Activated CD4-positive, alpha-beta T cell treated with anti-CD3 and anti-CD28 coated beads, Interleukin-2, amount 10 ng/mL, durations not matched to agents 24 days and 14 days (primary cell): ENCODE results near the gene WIPI1. TPM values are rescaled to one million over a fixed set of nuclear protein-coding genes. Genes with fewer than 3 reads are reported as not detected.
A peak's percentile ranks its signal among the peaks of the same experiment; 100 is the strongest.

ENCODE experiments used
- DNase-seq: peaks from one replicate; pipeline ENCODE4 v3.0.0; 2022
- H3K27ac Mint-ChIP-seq: one replicate; pipeline ENCODE4 v1.8.0; 2022; ENCODE audit warnings: mild to moderate bottlenecking, mixed read lengths
- H3K27me3 Mint-ChIP-seq: one replicate; pipeline ENCODE4 v1.8.0; 2022; ENCODE audit warnings: mixed read lengths
- H3K36me3 Mint-ChIP-seq: one replicate; pipeline ENCODE4 v1.8.0; 2022; ENCODE audit warnings: low read depth, mild to moderate bottlenecking, mixed read lengths
- H3K4me1 Mint-ChIP-seq: one replicate; pipeline ENCODE4 v1.8.0; 2021; ENCODE audit warnings: mixed read lengths
- H3K4me3 Mint-ChIP-seq: one replicate; pipeline ENCODE4 v1.8.0; 2022; ENCODE audit warnings: mild to moderate bottlenecking, moderate library complexity, mixed read lengths
- H3K9me3 Mint-ChIP-seq: one replicate; pipeline ENCODE4 v1.8.0; 2021; ENCODE audit warnings: mixed read lengths
- intact Hi-C: fragments of 100-400 bp; cut with micrococcal nuclease; formaldehyde crosslinking; loops from one replicate; pipeline ENCODE4 v1.15.1; 2023
- total RNA-seq: library from RNA; stranded (reverse); gene quantifications from 2 replicates; pipeline ENCODE4 v1.2.3, GENCODE V29; 2022

WIPI1 gene
- total RNA-seq, 1 donor from 2014 or later: 9.5 TPM

GRCh38 chr17:68456339-68457167 lies 743 bp downstream of the WIPI1 start:
- Mint-ChIP-seq H3K27me3 (no peaks in the 10 kb centered on the region), H3K27ac (peak overlapping the region; percentile 77), H3K9me3 (no peaks in the 10 kb centered on the region), H3K36me3 (peaks cover 6% of the 10 kb centered on the region), H3K4me1 (peaks cover 51% of the 10 kb centered on the region), H3K4me3 (peak overlapping the region; percentile 92)
- intact Hi-C loops: loop anchor here (2.0 kb wide), 1 partner anchor 422 kb away; the partner anchor contains the start of gene KPNA2
- DNase-seq: peak; percentile 65

DNA sequence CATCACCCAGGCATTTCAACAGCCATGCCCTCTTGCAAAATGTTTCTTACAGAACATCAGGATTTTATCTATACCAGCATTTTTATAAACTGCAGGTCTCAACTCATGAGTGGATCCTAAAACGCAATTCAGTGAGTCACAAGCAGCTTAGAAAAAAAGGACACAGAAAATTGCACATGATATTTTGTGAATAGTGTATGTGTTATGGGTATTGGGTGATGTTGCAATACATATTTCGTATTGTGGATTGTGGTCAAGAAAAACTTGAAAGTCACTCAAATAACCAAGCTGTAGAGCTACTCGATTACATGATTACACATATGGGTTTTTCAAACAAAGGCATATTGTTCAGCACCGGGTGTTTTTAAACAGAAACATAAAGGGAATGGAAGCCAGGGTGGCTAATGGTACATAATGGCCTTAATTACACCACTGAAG lies 1.4 kb downstream of the WIPI1 start:
- no peak for DNase-seq
- H3K4me1 Mint-ChIP-seq: peaks cover 46% of the 10 kb centered on the region

GRCh38 chr17:68453991-68454665 lies 3.2 kb downstream of the WIPI1 start:
- intact Hi-C loops: no loop called here
- peaks cover 33% of the 10 kb centered on the region for H3K4me1 Mint-ChIP-seq
- no peak overlapping the region for H3K4me3 Mint-ChIP-seq
- H3K27me3 Mint-ChIP-seq: no peaks in the 10 kb centered on the region
- no peak for DNase-seq
- H3K9me3 Mint-ChIP-seq: no peaks in the 10 kb centered on the region
- no peak overlapping the region for H3K27ac Mint-ChIP-seq
- peaks cover 16% of the 10 kb centered on the region for H3K36me3 Mint-ChIP-seq

More for the DNA sequence above, 1.4 kb downstream of the WIPI1 start:
- H3K9me3 Mint-ChIP-seq: no peaks in the 10 kb centered on the region
- H3K27me3 Mint-ChIP-seq: no peaks in the 10 kb centered on the region
- H3K27ac Mint-ChIP-seq: peak overlapping the region; percentile 34
- intact Hi-C loops: loop anchor here (2.0 kb wide), 1 partner anchor 421 kb away; the partner anchor contains the start of gene KPNA2
- peaks cover 7% of the 10 kb centered on the region for H3K36me3 Mint-ChIP-seq
- peak overlapping the region; percentile 92 for H3K4me3 Mint-ChIP-seq

GRCh38 chr17:68452724-68453290 lies 4.5 kb downstream of the WIPI1 start:
- Mint-ChIP-seq H3K36me3 (peaks cover 24% of the 10 kb centered on the region), H3K4me1 (peaks cover 25% of the 10 kb centered on the region), H3K27me3 (no peaks in the 10 kb centered on the region), H3K4me3 (no peak overlapping the region), H3K9me3 (no peaks in the 10 kb centered on the region), H3K27ac (no peak overlapping the region)
- DNase-seq: no peak
- intact Hi-C loops: no loop called here

DNA sequence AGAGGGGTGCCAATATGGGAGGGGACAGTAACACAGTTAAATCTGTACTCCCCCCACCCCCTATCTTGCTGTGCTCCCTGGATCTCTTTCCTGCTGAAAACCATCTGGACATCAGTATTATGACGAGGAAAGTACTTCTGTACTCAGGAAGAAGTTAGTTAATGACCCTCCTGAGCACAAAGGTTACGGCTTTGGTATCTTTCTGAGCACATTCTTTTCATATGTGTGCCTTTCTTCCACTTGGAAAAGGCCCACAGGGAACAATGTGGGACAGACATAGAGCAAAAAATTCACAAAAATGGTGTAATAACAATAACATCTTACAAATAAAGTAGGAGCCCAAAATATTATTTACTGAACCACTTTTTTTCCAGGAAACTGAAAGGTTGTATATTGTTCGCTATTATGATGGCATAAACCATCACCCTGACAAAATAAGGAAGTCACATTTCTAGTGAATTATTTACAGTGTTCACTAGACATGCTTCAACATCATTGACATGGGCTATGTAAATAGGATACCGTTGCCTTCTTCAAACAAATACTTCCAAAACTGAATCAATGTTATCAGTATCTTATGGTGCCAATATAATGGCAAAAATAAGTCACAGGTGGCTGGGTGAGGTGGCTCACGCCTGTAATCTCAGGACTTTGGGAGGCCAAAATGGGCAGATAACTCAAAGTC lies 5.5 kb downstream of the WIPI1 start:
- no peak overlapping the region for H3K27ac Mint-ChIP-seq
- peaks cover 24% of the 10 kb centered on the region for H3K4me1 Mint-ChIP-seq
- no peaks in the 10 kb centered on the region for H3K27me3 Mint-ChIP-seq
- no peaks in the 10 kb centered on the region for H3K9me3 Mint-ChIP-seq
- intact Hi-C loops: no loop called here
- no peak for DNase-seq
- peaks cover 24% of the 10 kb centered on the region for H3K36me3 Mint-ChIP-seq
- H3K4me3 Mint-ChIP-seq: no peak overlapping the region

DNA sequence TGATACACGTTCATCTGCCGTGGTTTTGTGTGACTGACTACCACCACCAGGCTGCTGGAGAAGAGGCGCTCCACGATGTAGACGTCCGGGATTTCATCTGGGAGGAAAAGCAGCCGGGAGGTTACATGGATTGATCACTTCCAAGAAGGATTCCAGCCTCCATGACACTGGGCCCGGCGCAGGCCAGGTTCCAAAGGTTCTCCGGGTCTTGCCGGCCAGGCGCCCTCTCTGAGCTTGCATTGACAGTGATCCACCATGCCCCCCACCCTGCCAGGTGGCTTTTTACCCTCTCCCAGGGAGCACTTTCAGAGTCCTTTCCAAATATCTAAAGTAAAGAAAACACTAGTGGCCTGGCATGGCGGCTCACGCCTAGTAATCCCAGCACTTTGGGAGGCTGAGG lies 6.5 kb downstream of the WIPI1 start:
- no peaks in the 10 kb centered on the region for H3K27me3 Mint-ChIP-seq
- no peak overlapping the region for H3K27ac Mint-ChIP-seq
- intact Hi-C loops: no loop called here
- H3K4me3 Mint-ChIP-seq: no peak overlapping the region
- peaks cover 26% of the 10 kb centered on the region for H3K36me3 Mint-ChIP-seq
- DNase-seq: no peak
- peaks cover 17% of the 10 kb centered on the region for H3K4me1 Mint-ChIP-seq
- no peaks in the 10 kb centered on the region for H3K9me3 Mint-ChIP-seq

DNA sequence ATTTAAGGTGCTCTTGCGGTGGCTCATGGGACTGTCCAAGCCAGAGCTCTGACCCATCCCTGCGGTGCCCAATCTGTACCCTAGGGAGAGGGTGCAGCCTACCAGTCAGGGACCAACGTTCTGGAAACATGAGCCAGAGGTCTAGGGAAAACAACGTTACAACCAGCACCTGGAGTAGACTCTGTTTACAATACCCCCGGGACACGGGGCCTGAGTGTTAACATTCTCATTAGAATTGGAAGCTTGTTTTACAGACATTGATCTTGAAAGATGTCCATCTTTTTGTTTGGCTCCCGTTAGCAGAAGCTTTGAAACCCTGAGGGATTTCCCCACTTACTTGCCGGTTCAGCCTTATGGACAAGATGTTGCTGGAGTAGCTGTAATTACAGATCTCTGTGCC lies 6.9 kb downstream of the WIPI1 start:
- Mint-ChIP-seq H3K4me1 (peaks cover 15% of the 10 kb centered on the region), H3K9me3 (no peaks in the 10 kb centered on the region), H3K36me3 (peaks cover 26% of the 10 kb centered on the region), H3K4me3 (no peak overlapping the region), H3K27me3 (no peaks in the 10 kb centered on the region), H3K27ac (no peak overlapping the region)
- intact Hi-C loops: no loop called here
- DNase-seq: no peak

DNA sequence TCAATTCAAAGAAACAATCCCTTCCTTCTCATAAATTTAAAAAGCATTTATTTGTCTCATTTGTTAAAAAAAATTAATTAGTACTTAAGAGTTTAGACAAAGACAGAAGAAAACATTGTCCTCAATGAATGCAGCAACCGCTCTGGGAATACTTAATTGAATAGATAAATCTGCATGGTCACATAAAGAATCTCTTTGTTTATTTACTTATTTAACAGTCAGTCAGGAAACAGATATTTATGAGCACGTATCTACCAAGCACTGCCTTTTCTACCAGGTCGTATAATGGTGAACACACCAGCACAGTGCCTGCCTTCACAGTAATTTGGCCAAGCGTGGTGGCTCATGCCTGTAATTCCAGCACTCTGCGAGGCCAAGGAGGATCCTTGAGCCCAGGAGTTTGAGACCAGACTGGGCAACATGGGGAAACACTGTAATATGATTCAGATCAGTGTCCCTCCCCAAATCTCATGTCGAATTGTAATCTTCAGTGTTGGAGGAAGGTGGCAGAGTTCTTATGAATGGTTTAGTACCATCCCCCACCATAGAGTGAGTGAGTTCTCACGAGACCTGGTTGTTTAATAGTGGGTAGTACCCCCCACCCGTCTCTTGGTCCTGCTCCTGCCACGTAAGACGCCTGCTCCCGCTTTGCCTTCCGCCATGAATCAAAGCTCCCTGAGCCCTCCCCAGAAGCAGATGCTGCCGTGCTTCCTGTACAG lies 8.1 kb downstream of the WIPI1 start:
- H3K36me3 Mint-ChIP-seq: peaks cover 26% of the 10 kb centered on the region
- no peak overlapping the region for H3K4me3 Mint-ChIP-seq
- no peak overlapping the region for H3K27ac Mint-ChIP-seq
- intact Hi-C loops: no loop called here
- no peaks in the 10 kb centered on the region for H3K27me3 Mint-ChIP-seq
- peaks cover 12% of the 10 kb centered on the region for H3K4me1 Mint-ChIP-seq
- H3K9me3 Mint-ChIP-seq: no peaks in the 10 kb centered on the region
- no peak for DNase-seq

GRCh38 chr17:68446626-68447041 lies 10.7 kb downstream of the WIPI1 start:
- Mint-ChIP-seq H3K36me3 (peaks cover 25% of the 10 kb centered on the region), H3K27ac (no peak overlapping the region), H3K9me3 (no peaks in the 10 kb centered on the region), H3K27me3 (no peaks in the 10 kb centered on the region), H3K4me3 (no peak overlapping the region), H3K4me1 (peaks cover 8% of the 10 kb centered on the region)
- no peak for DNase-seq
- intact Hi-C loops: no loop called here

DNA sequence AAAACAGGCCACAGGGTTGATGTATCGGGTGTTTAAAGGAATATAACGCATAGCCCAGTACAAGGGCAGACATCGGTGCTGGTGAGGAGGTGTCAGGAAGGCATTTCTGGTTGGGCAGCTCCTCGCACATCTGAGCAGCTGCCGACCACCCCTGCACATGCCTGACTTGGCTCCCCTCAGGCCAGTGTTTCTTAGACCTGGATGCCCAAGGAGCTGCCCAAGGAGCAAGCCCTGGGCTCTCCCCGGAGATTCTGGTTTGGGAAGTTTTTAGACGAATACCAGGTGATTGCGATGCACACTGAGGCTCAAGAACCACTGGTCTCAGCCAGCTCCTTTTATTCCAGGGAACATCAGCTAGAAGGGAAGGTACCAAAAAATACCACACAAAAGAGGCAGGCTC lies 11.6 kb downstream of the WIPI1 start:
- Mint-ChIP-seq H3K36me3 (peaks cover 28% of the 10 kb centered on the region), H3K4me3 (no peak overlapping the region), H3K27ac (no peak overlapping the region), H3K4me1 (peaks cover 17% of the 10 kb centered on the region), H3K9me3 (no peaks in the 10 kb centered on the region), H3K27me3 (no peaks in the 10 kb centered on the region)
- DNase-seq: no peak
- intact Hi-C loops: no loop called here

- peaks cover 27% of the 10 kb centered on the region for H3K4me1 Mint-ChIP-seq
Observed at GRCh38 chr17:68443972-68444464, 13.3 kb downstream of the WIPI1 start.

GRCh38 chr17:68441070-68441770 lies 16.1 kb downstream of the WIPI1 start:
- Mint-ChIP-seq H3K36me3 (peaks cover 10% of the 10 kb centered on the region), H3K27ac (peak overlapping the region; percentile 57), H3K9me3 (no peaks in the 10 kb centered on the region), H3K27me3 (no peaks in the 10 kb centered on the region), H3K4me1 (peaks cover 47% of the 10 kb centered on the region), H3K4me3 (no peak overlapping the region)
- intact Hi-C loops: no loop called here
- no peak for DNase-seq

More at GRCh38 chr17:68443972-68444464, 13.3 kb downstream of the WIPI1 start:
- DNase-seq: no peak
- Mint-ChIP-seq H3K9me3 (no peaks in the 10 kb centered on the region), H3K27me3 (no peaks in the 10 kb centered on the region), H3K27ac (no peak overlapping the region), H3K4me3 (no peak overlapping the region), H3K36me3 (peaks cover 19% of the 10 kb centered on the region)
- intact Hi-C loops: no loop called here
